Keratinocyte (primary cell): Measurements from ENCODE around the gene ASPN. TPM values are rescaled to one million over a fixed set of nuclear protein-coding genes. Genes with fewer than 3 reads are reported as not detected.

Source experiments
- DNase-seq: peaks from one replicate; pipeline ENCODE4 v3.0.0-alpha.2; 2011; ENCODE audit warnings: low read depth, missing footprints, low spot score
- FAIRE-seq: peaks from 2 replicates; lab custom pipeline; 2011; peaks lifted over from hg19 to GRCh38; lab: Jason Lieb, UNC
- H2AFZ ChIP-seq: 2 replicates; pipeline ENCODE4 v1.6.0; 2012; ENCODE audit warnings: low read length, control low read depth, inconsistent platforms; ENCODE audit not compliant: control insufficient read depth
- H3K27ac ChIP-seq: 2 replicates; pipeline ENCODE4 v1.5.1; 2011; ENCODE audit warnings: low read length; ENCODE audit not compliant: control insufficient read depth, insufficient read depth
- H3K27me3 ChIP-seq: 3 replicates; pipeline ENCODE4 v1.6.0; 2011; ENCODE audit warnings: low read length; ENCODE audit not compliant: control insufficient read depth, insufficient read depth; ENCODE audit errors: extremely low read depth
- H3K36me3 ChIP-seq, 2 experiments: 2 replicates in 1 of 2; 3 replicates in 1 of 2; pipeline ENCODE4 v1.5.1; 2011; ENCODE audit warnings: low read length in 2 of 2, mild to moderate bottlenecking in 1 of 2; ENCODE audit not compliant: control insufficient read depth in 2 of 2, insufficient read depth in 2 of 2; ENCODE audit errors: extremely low read depth in 1 of 2
- H3K4me1 ChIP-seq: 3 replicates; pipeline ENCODE4 v1.5.1; 2011; ENCODE audit warnings: low read length; ENCODE audit not compliant: control insufficient read depth, insufficient read depth; ENCODE audit errors: extremely low read depth
- H3K4me2 ChIP-seq: 3 replicates; pipeline ENCODE4 v1.6.0; 2011; ENCODE audit warnings: low read depth, low read length; ENCODE audit not compliant: control insufficient read depth, insufficient read depth; ENCODE audit errors: extremely low read depth
- H3K4me3 ChIP-seq, 3 experiments: fragments of 200-600 bp in 1 of 3; sonication (generic) in 1 of 3; 2 replicates in 2 of 3; 3 replicates in 1 of 3; pipeline ENCODE4 v1.5.1; 2011 to 2016; ENCODE audit warnings: low read length in 3 of 3, mild to moderate bottlenecking in 3 of 3, control low read depth in 2 of 3, inconsistent platforms in 1 of 3, low read depth in 1 of 3, mixed read lengths in 1 of 3, mixed run types in 1 of 3, moderate library complexity in 1 of 3; ENCODE audit not compliant: control insufficient read depth in 2 of 3, insufficient read depth in 2 of 3; ENCODE audit errors: extremely low read depth in 1 of 3
- H3K79me2 ChIP-seq: 2 replicates; pipeline ENCODE4 v1.6.0; 2012; ENCODE audit warnings: low read length; ENCODE audit not compliant: control insufficient read depth, insufficient read depth
- H3K9ac ChIP-seq: 3 replicates; pipeline ENCODE4 v1.6.0; 2011; ENCODE audit warnings: low read length; ENCODE audit not compliant: control insufficient read depth, insufficient read depth; ENCODE audit errors: extremely low read depth
- H3K9me1 ChIP-seq: 3 replicates; pipeline ENCODE4 v1.6.0; 2011; ENCODE audit warnings: low read length; ENCODE audit not compliant: control insufficient read depth, insufficient read depth; ENCODE audit errors: extremely low read depth
- H3K9me3 ChIP-seq: 2 replicates; pipeline ENCODE4 v1.5.1; 2012; ENCODE audit warnings: low read depth, low read length; ENCODE audit not compliant: control insufficient read depth
- H4K20me1 ChIP-seq: 3 replicates; pipeline ENCODE4 v1.6.0; 2011; ENCODE audit warnings: low read length; ENCODE audit not compliant: control insufficient read depth, insufficient read depth; ENCODE audit errors: extremely low read depth
- EZH2 ChIP-seq: IDR thresholded peaks from one replicate; pipeline ENCODE4 v1.6.1; 2012; ENCODE audit warnings: inconsistent platforms, mild to moderate bottlenecking, low read length, moderate library complexity
- dilution Hi-C: fragments of 300-500 bp; cut with MboI; formaldehyde crosslinking; loops from one replicate; pipeline ENCODE4 v1.7.0; 2020; ENCODE audit warnings: low sequenced_read_pairs; ENCODE audit not compliant: extremely low pct_ligation_motif_present
- polyA plus RNA-seq, 5 experiments: library from polyadenylated mRNA; depleted of rRNA in 3 of 5; stranded (reverse) in 3 of 5; stranded (forward) in 1 of 5; unstranded in 1 of 5; fragments of >200 nt; gene quantifications; 1 replicate in 1 of 5; 2 replicates in 3 of 5; 3 replicates in 1 of 5; pipeline versions ENCODE4 v1.2.1 to v1.2.3, GENCODE V29; 2011 to 2012; ENCODE audit warnings: missing spikeins in 2 of 5, low read depth in 1 of 5, low replicate concordance in 1 of 5
- TF ChIP-seq, protein P1 (sequence below), 3 experiments: IDR thresholded peaks in 1 of 3; conservative IDR thresholded peaks in 1 of 3; optimal IDR thresholded peaks in 1 of 3; 2 replicates in 2 of 3; 3 replicates in 1 of 3; pipeline versions ENCODE3 to v1.5.1; 2011; ENCODE audit warnings: low read length in 3 of 3, mild to moderate bottlenecking in 3 of 3, moderate library complexity in 2 of 3, control low read depth in 1 of 3, inconsistent platforms in 1 of 3; ENCODE audit not compliant: insufficient read depth in 2 of 3; ENCODE audit errors: extremely low read depth in 1 of 3

ASPN gene
- polyA plus RNA-seq, 1 donor (not counting 4 experiments of a cell fraction or from before 2014, with no cell fraction given), result 0.63 TPM

DNA sequence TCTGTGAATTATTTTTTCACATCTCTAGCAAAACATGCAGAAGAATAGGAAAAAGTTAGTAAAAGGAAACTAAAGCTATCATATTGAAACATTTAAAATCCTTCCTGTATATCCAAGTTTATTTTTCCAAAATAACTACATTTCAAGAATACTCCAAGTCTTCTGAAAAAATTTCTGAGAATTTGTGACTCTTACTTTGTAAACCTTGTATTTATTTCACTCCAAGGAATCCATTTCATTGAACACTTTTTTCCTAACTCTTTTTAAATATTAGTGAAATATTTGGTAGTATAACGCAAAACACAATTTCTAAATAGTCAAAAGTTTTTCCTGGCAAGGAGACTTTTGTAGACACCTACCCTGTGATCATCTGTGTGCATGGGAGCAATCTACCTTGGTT is 34.2 kb upstream of the ASPN start:
- Histone ChIP-seq H3K4me2 (no peak overlapping the region), H3K27ac (no peak overlapping the region), H3K9me3 (no peaks in the 10 kb centered on the region), H2AFZ (no peak overlapping the region), H3K4me3 (no peak overlapping the region), H3K79me2 (no peaks in the 10 kb centered on the region), H3K36me3 (no peaks in the 10 kb centered on the region), H4K20me1 (no peaks in the 10 kb centered on the region), H3K27me3 (no peaks in the 10 kb centered on the region), H3K9me1 (no peaks in the 10 kb centered on the region), H3K9ac (no peak overlapping the region), H3K4me1 (peaks cover 7% of the 10 kb centered on the region)
- TF ChIP-seq, protein P1, sequence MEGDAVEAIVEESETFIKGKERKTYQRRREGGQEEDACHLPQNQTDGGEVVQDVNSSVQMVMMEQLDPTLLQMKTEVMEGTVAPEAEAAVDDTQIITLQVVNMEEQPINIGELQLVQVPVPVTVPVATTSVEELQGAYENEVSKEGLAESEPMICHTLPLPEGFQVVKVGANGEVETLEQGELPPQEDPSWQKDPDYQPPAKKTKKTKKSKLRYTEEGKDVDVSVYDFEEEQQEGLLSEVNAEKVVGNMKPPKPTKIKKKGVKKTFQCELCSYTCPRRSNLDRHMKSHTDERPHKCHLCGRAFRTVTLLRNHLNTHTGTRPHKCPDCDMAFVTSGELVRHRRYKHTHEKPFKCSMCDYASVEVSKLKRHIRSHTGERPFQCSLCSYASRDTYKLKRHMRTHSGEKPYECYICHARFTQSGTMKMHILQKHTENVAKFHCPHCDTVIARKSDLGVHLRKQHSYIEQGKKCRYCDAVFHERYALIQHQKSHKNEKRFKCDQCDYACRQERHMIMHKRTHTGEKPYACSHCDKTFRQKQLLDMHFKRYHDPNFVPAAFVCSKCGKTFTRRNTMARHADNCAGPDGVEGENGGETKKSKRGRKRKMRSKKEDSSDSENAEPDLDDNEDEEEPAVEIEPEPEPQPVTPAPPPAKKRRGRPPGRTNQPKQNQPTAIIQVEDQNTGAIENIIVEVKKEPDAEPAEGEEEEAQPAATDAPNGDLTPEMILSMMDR (optimal IDR thresholded peaks at IDR 0.05 in 1 of 3, IDR thresholded peaks at IDR 0.05 in 1 of 3, conservative IDR thresholded peaks at IDR 0.05 in 1 of 3; ENCODE audit: extremely low read depth in 1 of 3, insufficient read depth in 2 of 3, low read length in 3 of 3), result no peak
- TF ChIP-seq EZH2, result no peak
- dilution Hi-C loops, result no loop called here
- DNase-seq, result no peak
- FAIRE-seq, result no peak

DNA sequence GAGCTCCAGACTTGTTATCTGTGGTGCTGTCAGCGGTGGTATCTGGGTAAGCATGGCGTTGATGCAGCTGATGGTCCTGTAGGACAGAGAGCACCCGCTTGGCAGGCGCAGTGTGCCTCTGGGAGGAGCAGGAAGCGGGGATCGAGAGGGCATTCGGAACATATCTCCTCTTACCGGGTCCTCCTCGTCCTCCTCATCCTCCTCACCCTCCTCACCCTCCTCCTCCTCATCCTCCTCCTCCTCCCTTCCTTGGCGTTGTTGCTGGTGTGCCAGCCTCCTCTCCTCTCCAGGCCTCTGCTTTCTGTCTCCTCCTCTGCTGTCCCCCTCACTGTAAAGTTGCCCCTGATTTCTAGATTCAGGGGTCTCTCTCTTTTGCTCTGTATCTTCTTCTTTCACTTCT is 32.3 kb upstream of the ASPN start:
- H3K27me3 ChIP-seq, result no peaks in the 10 kb centered on the region
- no peaks in the 10 kb centered on the region for H3K79me2 ChIP-seq
- no peak overlapping the region for H2AFZ ChIP-seq
- no peaks in the 10 kb centered on the region for H3K9me1 ChIP-seq
- H3K27ac ChIP-seq, result no peak overlapping the region
- dilution Hi-C loops, result no loop called here
- peaks cover 8% of the 10 kb centered on the region for H3K4me1 ChIP-seq
- FAIRE-seq (no peak), DNase-seq (no peak)
- no peak overlapping the region for H3K4me2 ChIP-seq
- no peak for TF ChIP-seq EZH2
- TF ChIP-seq, protein P1 (optimal IDR thresholded peaks at IDR 0.05 in 1 of 3, IDR thresholded peaks at IDR 0.05 in 1 of 3, conservative IDR thresholded peaks at IDR 0.05 in 1 of 3; ENCODE audit: extremely low read depth in 1 of 3, insufficient read depth in 2 of 3, low read length in 3 of 3), result no peak
- H3K9ac ChIP-seq, result no peak overlapping the region
- no peaks in the 10 kb centered on the region for H4K20me1 ChIP-seq
- no peaks in the 10 kb centered on the region for H3K36me3 ChIP-seq
- H3K9me3 ChIP-seq, result no peaks in the 10 kb centered on the region
- no peak overlapping the region for H3K4me3 ChIP-seq
